ENCODE measurements around the gene INVS. TPM values are rescaled to one million over a fixed set of nuclear protein-coding genes. Genes with fewer than 3 reads are reported as not detected.

INVS gene
- polyA plus RNA-seq, 4 donors: 2.7 to 15.5 (median 6.4) TPM

GRCh38 chr9:100346836-100347235 is 247.8 kb downstream of the INVS start:
- DNase-seq (no peak), FAIRE-seq (no peak)
- H3K9me3 ChIP-seq (ENCODE audit: control insufficient read depth in 2 of 2, insufficient read depth in 1 of 2, low read depth in 1 of 2, low read length in 1 of 2): no peaks in the 10 kb centered on the region
- H3K27me3 ChIP-seq (ENCODE audit: control insufficient read depth in 3 of 3, insufficient read depth in 3 of 3, low read length in 3 of 3): no peaks in the 10 kb centered on the region
- H3K4me1 ChIP-seq (ENCODE audit: control insufficient read depth in 3 of 3, insufficient read depth in 2 of 3, low read depth in 1 of 3, low read length in 2 of 3): peaks cover 0 to 7% (median 2%) of the 10 kb centered on the region in 3 donors
- peaks cover 0 to 5% (median 3%) of the 10 kb centered on the region in 3 donors for H3K36me3 ChIP-seq (ENCODE audit: control insufficient read depth in 3 of 3, insufficient read depth in 2 of 3, low read depth in 1 of 3, low read length in 3 of 3)
- H3K27ac ChIP-seq (ENCODE audit: low read depth in 1 of 3, low read length in 2 of 3): no peak overlapping the region
- no peak overlapping the region for H3K4me3 ChIP-seq (ENCODE audit: low read depth in 1 of 3, low read length in 3 of 3)
- WGBS, 3 donors: 73 to 98% (median 97%) methylated on average over 3 of the region's 3 CpGs

- 97 to 100% (median 98%) methylated on average over 1 of the region's 1 CpG for WGBS, 3 donors
Observed at GRCh38 chr9:100350188-100350587, 251.1 kb downstream of the INVS start.

More at GRCh38 chr9:100350188-100350587, 251.1 kb downstream of the INVS start:
- no peak overlapping the region for H3K27ac ChIP-seq (ENCODE audit: low read depth in 1 of 3, low read length in 2 of 3)
- peaks cover 0 to 7% (median 2%) of the 10 kb centered on the region in 3 donors for H3K4me1 ChIP-seq (ENCODE audit: control insufficient read depth in 3 of 3, insufficient read depth in 2 of 3, low read depth in 1 of 3, low read length in 2 of 3)
- no peaks in the 10 kb centered on the region for H3K27me3 ChIP-seq (ENCODE audit: control insufficient read depth in 3 of 3, insufficient read depth in 3 of 3, low read length in 3 of 3)
- FAIRE-seq (no peak), DNase-seq (peak in 1 of 2 donors; percentile 8)
- no peaks in the 10 kb centered on the region for H3K9me3 ChIP-seq (ENCODE audit: control insufficient read depth in 2 of 2, insufficient read depth in 1 of 2, low read depth in 1 of 2, low read length in 1 of 2)
- H3K36me3 ChIP-seq (ENCODE audit: control insufficient read depth in 3 of 3, insufficient read depth in 2 of 3, low read depth in 1 of 3, low read length in 3 of 3): peaks cover 0 to 5% (median 3%) of the 10 kb centered on the region in 3 donors
- H3K4me3 ChIP-seq (ENCODE audit: low read depth in 1 of 3, low read length in 3 of 3): no peak overlapping the region

Other genes with a start within 250 kb of the INVS start
- 10 to 100 TPM in 1 of 4 donors, 1 to 10 TPM in 3; 7.2 to 33.4 (median 8.5) TPM for gene STX17, start 192.6 kb upstream of the INVS start, polyA plus RNA-seq
- 10 to 100 TPM; 11.9 to 43.6 (median 21.1) TPM for gene ERP44, start 243 bp upstream of the INVS start, polyA plus RNA-seq

Measured in small intestine (tissue), 7 donors.